IMR-90 (cell line): ENCODE data around the gene NPDC1. TPM values are rescaled to one million over a fixed set of nuclear protein-coding genes. Genes with fewer than 3 reads are reported as not detected.

Experiments
- ATAC-seq: fragments of 200-7000 bp; cut with Tn5 transposase; 2 replicates; pipeline ENCODE4 v1.9.1; 2020; ENCODE audit warnings: low read depth, mild to moderate bottlenecking, moderate library complexity
- BruUV-seq: library from RNA; stranded (reverse); fragments of 400-500 nt; replicated peaks from 2 replicates; lab custom pipeline; 2021; lab: Mats Ljungman, UMichigan
- CTCF ChIA-PET: fragments of 300-600 bp; formaldehyde crosslinking; extraction: SDS; loops from one replicate; lab custom pipeline; 2021; ENCODE audit warnings: antibody characterized with exemption; lab: Yijun Ruan, JAX
- POLR2A ChIA-PET: fragments of 300-600 bp; sonication (Branson Sonifier 250); formaldehyde crosslinking; loops from one replicate; lab custom pipeline; 2022; ENCODE audit warnings: antibody characterized with exemption; ENCODE audit not compliant: unreplicated experiment; lab: Charles Lee
- DNase-seq: peaks from one replicate; pipeline ENCODE4 v3.0.0; 2013
- H2AFZ ChIP-seq: replicated peaks from 2 replicates; pipeline ENCODE3; 2013; ENCODE audit warnings: low read length, mild to moderate bottlenecking; ENCODE audit not compliant: poor library complexity
- H2AK5ac ChIP-seq: 2 replicates; pipeline ENCODE4 v1.6.1; 2013; ENCODE audit warnings: low read depth, low read length, inconsistent platforms
- H2AK9ac ChIP-seq: replicated peaks from 2 replicates; pipeline ENCODE3; 2013; ENCODE audit warnings: mild to moderate bottlenecking, low read depth, low read length, moderate library complexity; ENCODE audit not compliant: poor library complexity
- H2BK120ac ChIP-seq: 2 replicates; pipeline ENCODE4 v1.6.1; 2013; ENCODE audit warnings: low read depth, low read length, inconsistent platforms
- H2BK15ac ChIP-seq: 3 replicates; pipeline ENCODE4 v1.6.1; 2013; ENCODE audit warnings: low read depth, low read length, inconsistent platforms
- H2BK20ac ChIP-seq: 2 replicates; pipeline ENCODE4 v1.6.1; 2013; ENCODE audit warnings: low read depth, mild to moderate bottlenecking, inconsistent platforms, low read length, moderate library complexity
- H2BK5ac ChIP-seq: 2 replicates; pipeline ENCODE4 v1.6.1; 2013; ENCODE audit warnings: mild to moderate bottlenecking, low read depth, low read length, inconsistent platforms; ENCODE audit not compliant: poor library complexity, severe bottlenecking
- H3K14ac ChIP-seq: replicated peaks from 2 replicates; pipeline ENCODE4 v1.6.1; 2013; ENCODE audit warnings: low read depth, low read length, inconsistent platforms
- H3K18ac ChIP-seq: 2 replicates; pipeline ENCODE4 v1.6.1; 2013; ENCODE audit warnings: low read depth, low read length, control low read depth
- H3K23ac ChIP-seq: 2 replicates; pipeline ENCODE4 v1.6.1; 2013; ENCODE audit warnings: low read depth, low read length, inconsistent platforms
- H3K27ac ChIP-seq: 2 replicates; pipeline ENCODE4 v1.5.1; 2013; ENCODE audit warnings: mild to moderate bottlenecking, control low read depth, low read length; ENCODE audit not compliant: insufficient read depth
- H3K27me3 ChIP-seq: 2 replicates; pipeline ENCODE4 v1.6.1; 2013; ENCODE audit warnings: low read length; ENCODE audit not compliant: control insufficient read depth, insufficient read depth
- H3K36me3 ChIP-seq: 2 replicates; pipeline ENCODE4 v1.6.1; 2013; ENCODE audit warnings: low read length, mixed read lengths; ENCODE audit not compliant: control insufficient read depth, insufficient read depth
- H3K4ac ChIP-seq: 2 replicates; pipeline ENCODE4 v1.6.1; 2013; ENCODE audit warnings: low read depth, low read length, inconsistent platforms
- H3K4me1 ChIP-seq: 2 replicates; pipeline ENCODE4 v1.6.1; 2013; ENCODE audit warnings: low read length, mixed read lengths; ENCODE audit not compliant: control insufficient read depth, insufficient read depth
- H3K4me2 ChIP-seq: 2 replicates; pipeline ENCODE4 v1.6.1; 2013; ENCODE audit warnings: low read depth, mild to moderate bottlenecking, control low read depth, low read length, moderate library complexity
- H3K4me3 ChIP-seq: 2 replicates; pipeline ENCODE4 v1.5.1; 2013; ENCODE audit warnings: low read depth, mild to moderate bottlenecking, control low read depth, low read length, moderate library complexity; ENCODE audit not compliant: insufficient read depth
- H3K56ac ChIP-seq: 2 replicates; pipeline ENCODE4 v1.6.1; 2013; ENCODE audit warnings: low read length, inconsistent platforms; ENCODE audit not compliant: insufficient read depth; ENCODE audit errors: extremely low read depth
- H3K79me1 ChIP-seq, 2 experiments: 2 replicates each; pipeline ENCODE4 v1.6.1; 2013; ENCODE audit warnings: low read length in 2 of 2, inconsistent platforms in 1 of 2, low read depth in 1 of 2
- H3K9ac ChIP-seq: 2 replicates; pipeline ENCODE4 v1.6.1; 2013; ENCODE audit warnings: low read depth, low read length, control low read depth
- H3K9me1 ChIP-seq: 2 replicates; pipeline ENCODE4 v1.6.1; 2013; ENCODE audit warnings: low read length, inconsistent platforms; ENCODE audit not compliant: insufficient read depth
- H3K9me3 ChIP-seq: 2 replicates; pipeline ENCODE4 v1.6.1; 2013; ENCODE audit warnings: low read length; ENCODE audit not compliant: control insufficient read depth, insufficient read depth
- H4K20me1 ChIP-seq: 2 replicates; pipeline ENCODE4 v1.6.1; 2013; ENCODE audit warnings: low read length, inconsistent platforms; ENCODE audit not compliant: insufficient read depth
- H4K5ac ChIP-seq: 2 replicates; pipeline ENCODE4 v1.6.1; 2013; ENCODE audit warnings: mild to moderate bottlenecking, low read depth, low read length, control low read depth
- H4K8ac ChIP-seq, 2 experiments: 2 replicates each; pipeline ENCODE4 v1.6.1; 2013; ENCODE audit warnings: low read depth in 2 of 2, low read length in 2 of 2, control low read depth in 1 of 2, inconsistent platforms in 1 of 2
- H4K91ac ChIP-seq: 2 replicates; pipeline ENCODE4 v1.6.1; 2013; ENCODE audit warnings: low read depth, low read length, inconsistent platforms; ENCODE audit not compliant: insufficient read depth
- CHD1 ChIP-seq: IDR thresholded peaks from 2 replicates; pipeline ENCODE4 v1.6.1; 2012; ENCODE audit warnings: low read depth, low read length, improper control_type of control experiment
- MAZ ChIP-seq: IDR thresholded peaks from 2 replicates; pipeline ENCODE4 v1.6.1; 2012; ENCODE audit warnings: low read depth, mild to moderate bottlenecking, low read length, improper control_type of control experiment, moderate library complexity, borderline replicate concordance
- NFE2L2 ChIP-seq: fragments of 150-350 bp; IDR thresholded peaks from 2 replicates; pipeline ENCODE4 v1.6.1; 2016; ENCODE audit warnings: low read depth, mild to moderate bottlenecking, low read length
- POLR2A ChIP-seq: IDR thresholded peaks from 2 replicates; pipeline ENCODE4 v1.6.1; 2012; ENCODE audit warnings: mild to moderate bottlenecking, low read depth, low read length
- RCOR1 ChIP-seq: IDR thresholded peaks from 2 replicates; pipeline ENCODE4 v1.6.1; 2012; ENCODE audit warnings: mild to moderate bottlenecking, low read length, improper control_type of control experiment; ENCODE audit not compliant: insufficient replicate concordance
- RFX5 ChIP-seq: IDR thresholded peaks from 2 replicates; pipeline ENCODE4 v1.8.0; 2012; ENCODE audit warnings: low read depth, mild to moderate bottlenecking, low read length, moderate library complexity
- SMC3 ChIP-seq: fragments of 150-350 bp; IDR thresholded peaks from 2 replicates; pipeline ENCODE4 v1.6.1; 2016; ENCODE audit warnings: low read depth, mild to moderate bottlenecking, antibody characterized with exemption, low read length, moderate library complexity
- USF2 ChIP-seq: fragments of 150-350 bp; IDR thresholded peaks from 2 replicates; pipeline ENCODE4 v1.6.1; 2017; ENCODE audit warnings: mild to moderate bottlenecking, antibody characterized with exemption, low read length, low read depth
- WGBS, 2 experiments: methylation state at CpG; one replicate each; pipeline versions ENCODE4 v1.1.5 to v1.1.7; 2013; ENCODE audit warnings: missing lambda C conversion rate in 2 of 2; ENCODE audit not compliant: insufficient read length in 1 of 2; ENCODE audit errors: extremely low coverage in 2 of 2; 5-methylcytosine and 5-hydroxymethylcytosine counted together
- dilution Hi-C: fragments of 300-500 bp; cut with HindIII; formaldehyde crosslinking; loops from one replicate; pipeline ENCODE4 v1.14.3; 2018; ENCODE audit warnings: low sequenced_read_pairs; ENCODE audit not compliant: unreplicated experiment
- in situ Hi-C: fragments of 300-500 bp; cut with MboI; formaldehyde crosslinking; loops from 3 replicates; pipeline ENCODE4 v1.14.3; 2019; ENCODE audit warnings: low sequenced_read_pairs, inconsistent platforms, mixed read lengths
- intact Hi-C: fragments of 100-400 bp; cut with micrococcal nuclease; formaldehyde crosslinking; loops from 2 replicates; pipeline ENCODE4 v1.10.0; 2022
- polyA plus RNA-seq, 3 experiments: library from polyadenylated mRNA; depleted of rRNA; stranded (reverse); fragments of >200 nt; gene quantifications; 2 replicates each; pipeline ENCODE4 v1.2.3, GENCODE V29; 2012; ENCODE audit warnings: low replicate concordance in 1 of 3
- total RNA-seq: library from RNA; depleted of rRNA; stranded (reverse); fragments of >200 nt; gene quantifications from 2 replicates; pipeline ENCODE4 v1.2.3, GENCODE V29; 2012

The NPDC1 gene
- total and polyA plus RNA-seq, 2 of the 4 experiments (the other 2 are of a cell fraction) = 2.7 to 58.1 TPM

- POLR2A ChIA-PET = no interaction called here
These were observed 10.5 kb downstream of the NPDC1 start for GRCh38 chr9:137035507-137035834.

More at GRCh38 chr9:137035507-137035834, 10.5 kb downstream of the NPDC1 start:
- Histone ChIP-seq H3K36me3 (peaks cover 15% of the 10 kb centered on the region), H4K5ac (no peak overlapping the region), H3K4me3 (no peak overlapping the region), H3K9ac (no peak overlapping the region), H3K56ac (no peak overlapping the region), H3K4me1 (no peaks in the 10 kb centered on the region), H4K20me1 (no peaks in the 10 kb centered on the region; the same call in 1 of the 2 replicates), H3K27ac (no peak overlapping the region), H4K8ac (no peak overlapping the region), H3K9me3 (no peaks in the 10 kb centered on the region), H2AFZ (peak overlapping the region; percentile 53), H3K18ac (no peak overlapping the region), H2BK5ac (no peak overlapping the region), H2BK120ac (no peak overlapping the region), H3K14ac (no peak overlapping the region), H2BK20ac (no peak overlapping the region), H4K91ac (no peak overlapping the region), H3K4ac (no peak overlapping the region), H3K9me1 (no peaks in the 10 kb centered on the region), H3K27me3 (peaks cover 2% of the 10 kb centered on the region; the same call in 1 of the 2 replicates), H2BK15ac (no peak overlapping the region), H3K79me1 (no peaks in the 10 kb centered on the region), H3K23ac (no peak overlapping the region), H3K4me2 (no peak overlapping the region), H2AK5ac (no peak overlapping the region), H2AK9ac (no peak overlapping the region)
- intact Hi-C loops = loop anchor here (1.0 kb wide), 3 partner anchors 87 to 248 kb away; no protein-coding TSS in a partner anchor
- dilution Hi-C loops = no loop called here
- TF ChIP-seq USF2 (no peak), RFX5 (no peak), NFE2L2 (no peak), POLR2A (no peak), CHD1 (no peak), RCOR1 (no peak), SMC3 (no peak), MAZ (no peak)
- CTCF ChIA-PET = interaction anchor here (0.6 to 3.1 kb wide), 7 partner anchors 11 to 249 kb away, joined by 3 to 27 read pairs (median 4); partner anchors contain the start of gene NPDC1
- in situ Hi-C loops = loop anchor here (10.0 kb wide), 1 partner anchor 251 kb away; no protein-coding TSS in a partner anchor
- no CpG with 5 or more reads among the region's 9 CpGs for WGBS, 2 experiments
- ATAC-seq = no peak; the same call in 1 of the 2 replicates
- no TSS peak for BruUV-seq
- no peak for DNase-seq
